ENCODE data around the gene NCAPG.

The NCAPG gene

GRCh38 chr4:17889692-17890091 lies 78.9 kb downstream of the NCAPG start:
- no peak overlapping the region for H3K4me3 ChIP-seq (replicated peaks; ENCODE audit: low read depth, low read length)
- DNase-seq (ENCODE audit: extremely low read depth, low read depth), result no peak
- no peak for TF ChIP-seq CTCF (IDR thresholded peaks at IDR 0.05; ENCODE audit: low read depth, low read length, missing control alignments)

- no peak for TF ChIP-seq CTCF (IDR thresholded peaks at IDR 0.05; ENCODE audit: low read depth, low read length, missing control alignments)
- DNase-seq (ENCODE audit: extremely low read depth, low read depth), result no peak
- H3K4me3 ChIP-seq (replicated peaks; ENCODE audit: low read depth, low read length), result no peak overlapping the region
Measured at GRCh38 chr4:17894421-17894820, 83.6 kb downstream of the NCAPG start.

Measured in HFF-Myc (cell line).